ENCODE data around the gene LUZP2.
"Not testable (repeated sequence)": the region's sequence is repeated elsewhere in the genome, so short reads cannot be mapped to it uniquely, and the experiment has no call there.

The LUZP2 gene

GRCh38 chr11:24900960-24901549, 404.2 kb downstream of the LUZP2 start:
- no peak for DNase-seq (ENCODE audit: low spot score)

- no peak for DNase-seq (ENCODE audit: low spot score)
These were observed 406.7 kb downstream of the LUZP2 start for GRCh38 chr11:24903555-24903954.

GRCh38 chr11:24925091-24925490, 428.2 kb downstream of the LUZP2 start:
- DNase-seq (ENCODE audit: low spot score) = no peak

GRCh38 chr11:24932110-24933000, 435.5 kb downstream of the LUZP2 start:
- DNase-seq (ENCODE audit: low spot score) = no peak

DNA sequence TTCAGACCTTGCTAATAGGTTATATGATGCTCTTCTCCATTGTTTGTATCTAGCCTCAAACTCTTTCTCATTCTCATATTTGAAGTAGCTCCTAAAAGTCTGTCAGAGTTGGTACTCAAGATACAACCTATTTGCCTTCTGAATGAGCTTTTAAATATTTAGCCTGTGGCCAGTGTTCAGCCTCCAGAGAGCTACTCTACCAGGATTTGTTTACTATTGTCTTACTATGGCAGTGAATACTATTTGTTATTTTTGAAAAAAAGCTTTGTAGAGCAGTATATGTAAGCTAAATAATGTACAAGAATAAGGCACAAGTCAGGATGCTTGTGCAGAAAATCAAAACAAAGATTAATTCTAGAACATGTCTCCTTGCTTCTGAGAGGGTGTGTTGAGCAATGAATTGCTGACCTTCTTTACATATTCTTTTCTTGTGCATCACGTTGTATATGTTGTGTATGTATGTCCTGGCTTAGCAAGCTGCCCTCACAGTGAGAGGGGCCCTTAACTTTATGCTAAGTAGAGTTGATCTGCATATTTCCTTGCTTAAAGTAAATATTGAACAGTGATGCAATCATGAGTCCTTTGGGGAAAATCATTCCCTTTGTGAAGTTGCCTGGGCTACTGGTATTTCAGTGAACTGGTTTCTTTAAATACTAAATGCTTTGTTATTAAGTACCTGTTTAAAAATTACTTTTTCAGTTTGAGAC, 438.0 kb downstream of the LUZP2 start:
- no peak for DNase-seq (ENCODE audit: low spot score)

GRCh38 chr11:24944891-24945290, 448.0 kb downstream of the LUZP2 start:
- no peak for DNase-seq (ENCODE audit: low spot score)

DNA sequence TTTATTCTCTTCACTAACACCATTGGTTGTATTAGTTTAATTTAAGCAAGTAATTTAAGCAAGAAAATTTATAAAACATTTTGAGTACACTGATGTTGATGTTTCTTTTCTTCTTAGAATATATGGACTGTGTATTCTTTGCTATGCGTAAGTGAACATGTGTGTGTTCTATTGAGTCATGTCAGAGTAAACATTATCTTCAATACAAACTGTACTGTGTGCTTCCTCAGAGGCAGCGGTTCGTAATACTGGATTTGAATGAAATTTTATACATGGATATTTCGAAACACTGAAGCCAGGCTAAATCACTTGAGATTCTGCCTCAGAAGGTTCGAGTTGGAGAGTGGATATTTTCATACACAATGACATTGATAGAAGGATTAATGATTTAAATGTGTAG, 452.6 kb downstream of the LUZP2 start:
- no peak for DNase-seq (ENCODE audit: low spot score)

- no peak for DNase-seq (ENCODE audit: low spot score)
These were observed 467.0 kb downstream of the LUZP2 start for GRCh38 chr11:24963852-24964251.

- no peak for DNase-seq (ENCODE audit: low spot score)
These were observed 468.9 kb downstream of the LUZP2 start for GRCh38 chr11:24965748-24966147.

- DNase-seq (ENCODE audit: low spot score) = not testable (repeated sequence)
These were observed 497.1 kb downstream of the LUZP2 start for GRCh38 chr11:24993903-24994302.

- DNase-seq (ENCODE audit: low spot score) = not testable (repeated sequence)
These were observed 503.1 kb downstream of the LUZP2 start for GRCh38 chr11:24999929-25000328.

DNA sequence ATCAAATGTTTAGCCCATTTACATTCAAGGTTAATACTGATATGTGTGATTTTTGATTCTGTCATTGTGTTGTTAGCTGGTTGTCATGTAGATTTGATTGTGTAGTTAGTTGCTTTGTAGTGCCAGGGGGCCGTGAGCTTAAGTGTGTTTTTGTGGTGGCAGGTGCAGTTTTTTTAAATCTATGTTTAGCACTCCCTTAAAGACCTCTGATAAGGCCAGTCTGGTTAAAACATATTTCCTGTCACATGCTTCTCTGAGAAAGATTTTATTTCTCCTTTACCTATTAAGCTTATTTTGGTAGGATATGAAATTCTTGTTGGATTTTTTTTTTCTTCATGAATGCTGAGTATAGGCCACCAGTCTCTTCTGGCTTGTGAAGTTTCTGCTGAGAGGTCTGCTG, 540.6 kb downstream of the LUZP2 start:
- DNase-seq (ENCODE audit: low spot score) = no peak

GRCh38 chr11:25038131-25038530, 541.3 kb downstream of the LUZP2 start:
- no peak for DNase-seq (ENCODE audit: low spot score)

GRCh38 chr11:25039165-25039564, 542.3 kb downstream of the LUZP2 start:
- no peak for DNase-seq (ENCODE audit: low spot score)

- no peak for DNase-seq (ENCODE audit: low spot score)
These were observed 551.8 kb downstream of the LUZP2 start for GRCh38 chr11:25048632-25049031.

DNA sequence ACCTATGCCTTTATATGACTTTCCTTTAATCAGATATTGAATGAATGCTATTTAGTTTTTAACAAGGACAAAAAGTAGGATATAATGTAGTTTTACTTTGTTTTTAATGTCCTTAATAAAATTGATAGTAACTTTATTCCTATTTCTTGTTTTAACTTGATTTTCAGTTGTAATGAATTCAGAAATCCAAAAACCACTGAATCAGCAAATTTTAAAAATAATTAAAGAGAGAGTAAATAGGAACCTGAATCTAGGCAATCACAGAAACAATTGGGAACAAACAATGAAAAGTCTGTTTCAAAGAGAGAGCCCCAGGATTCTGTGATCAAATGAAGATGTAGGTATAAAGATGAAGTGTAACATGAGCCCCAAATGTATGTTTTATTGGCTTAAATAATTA, 556.0 kb downstream of the LUZP2 start:
- no peak for DNase-seq (ENCODE audit: low spot score)

DNA sequence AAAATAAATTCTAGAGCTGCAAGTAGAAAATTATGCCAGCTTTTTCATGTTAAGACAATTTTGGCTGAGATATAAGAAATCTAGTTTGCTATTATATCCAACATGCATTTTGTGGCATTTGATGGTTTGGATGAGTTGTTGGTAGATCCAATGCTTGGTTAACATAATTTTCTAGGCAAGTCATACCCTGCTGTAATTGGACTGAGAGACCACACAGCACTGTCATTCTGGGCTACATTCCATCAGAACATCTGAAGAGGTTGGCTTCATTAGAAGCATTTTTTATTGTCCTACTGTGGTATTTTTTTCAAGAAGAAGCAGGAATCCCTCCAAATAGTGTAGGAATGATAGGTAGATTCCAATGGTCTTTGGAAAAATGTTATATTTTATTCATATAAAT, 561.0 kb downstream of the LUZP2 start:
- no peak for DNase-seq (ENCODE audit: low spot score)

GRCh38 chr11:25065746-25066145, 568.9 kb downstream of the LUZP2 start:
- no peak for DNase-seq (ENCODE audit: low spot score)

DNA sequence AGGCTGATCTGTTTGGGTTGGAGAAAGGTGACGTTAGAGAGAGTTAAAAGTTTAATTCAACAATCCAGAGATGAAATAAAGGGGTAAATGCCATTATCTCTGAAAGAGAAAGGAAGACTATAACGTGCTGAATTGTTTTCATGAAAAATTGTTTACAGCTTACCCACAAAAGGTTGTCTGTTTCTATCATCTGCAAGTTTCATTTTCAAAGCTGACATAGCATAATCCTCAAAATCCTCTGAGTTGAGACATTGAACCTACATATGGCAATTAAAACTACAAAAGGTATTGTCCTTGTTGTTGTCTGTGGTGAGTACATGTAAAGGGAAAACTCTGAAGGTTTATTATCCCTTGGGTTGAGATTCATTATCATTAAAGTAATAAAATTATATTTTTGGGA, 569.9 kb downstream of the LUZP2 start:
- no peak for DNase-seq (ENCODE audit: low spot score)

DNA sequence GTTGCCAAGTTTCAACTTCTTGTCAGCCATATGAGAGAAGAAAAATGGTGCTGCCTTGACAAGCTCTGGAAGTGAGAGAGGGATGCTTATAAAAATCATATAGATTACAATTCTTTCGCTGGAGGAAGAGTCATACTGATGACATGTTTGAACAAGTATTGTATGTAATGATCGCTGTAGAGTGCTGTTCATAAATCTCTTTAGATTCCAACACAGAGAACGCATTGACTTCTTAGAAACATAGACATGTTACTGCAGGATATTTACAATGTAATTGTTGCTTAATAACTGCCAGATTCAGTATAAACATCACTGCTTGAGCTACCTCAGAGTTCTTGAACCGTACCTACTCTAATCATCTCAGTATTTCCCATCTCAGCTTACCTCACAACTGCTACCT, 571.6 kb downstream of the LUZP2 start:
- DNase-seq (ENCODE audit: low spot score) = no peak

- DNase-seq (ENCODE audit: low spot score) = peak; percentile 57
These were observed 597.4 kb downstream of the LUZP2 start for GRCh38 chr11:25094085-25094802.

DNA sequence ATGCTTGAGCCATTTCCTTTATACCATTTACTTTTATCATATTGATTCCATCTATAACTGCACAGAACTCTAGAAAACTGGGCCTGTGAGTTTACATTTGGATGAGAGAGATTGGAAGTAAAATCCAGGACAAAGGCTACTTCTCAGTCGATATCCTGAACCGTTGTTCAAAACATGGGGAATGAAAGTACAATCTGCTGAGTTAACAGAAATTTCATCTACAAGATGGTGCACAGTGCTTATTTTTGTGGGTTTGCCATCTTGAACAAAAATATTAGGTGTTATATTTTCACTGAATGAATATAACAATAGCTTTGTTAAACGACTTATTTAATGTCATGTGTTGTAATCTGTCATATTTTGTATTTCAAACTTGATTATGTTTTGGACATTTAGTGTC, 622.6 kb downstream of the LUZP2 start:
- no peak for DNase-seq (ENCODE audit: low spot score)

Data from left forelimb (tissue), 1 donor.